MCF 10A (cell line): ENCODE data around the gene TBC1D14. TPM values are rescaled to one million over a fixed set of nuclear protein-coding genes. Genes with fewer than 3 reads are reported as not detected.

Source experiments
- BruUV-seq: library from RNA; stranded (reverse); fragments of 400-500 nt; replicated peaks from 2 replicates; lab custom pipeline; 2021; lab: Mats Ljungman, UMichigan
- CTCF ChIA-PET: fragments of 300-600 bp; sonication (Branson Sonifier 250); formaldehyde crosslinking; extraction: SDS; loops from one replicate; lab custom pipeline; 2021; ENCODE audit warnings: antibody characterized with exemption, inconsistent platforms; lab: Yijun Ruan, JAX
- POLR2A ChIA-PET: fragments of 300-600, 350-650 bp; sonication (Branson Sonifier 250); formaldehyde crosslinking; extraction: SDS; loops from one replicate; lab custom pipeline; 2020; ENCODE audit warnings: antibody characterized with exemption, inconsistent platforms; lab: Yijun Ruan, JAX
- DNase-seq: peaks from one replicate; pipeline ENCODE4 v3.0.0-alpha.2; 2018; ENCODE audit not compliant: unreplicated experiment
- H3K27ac Mint-ChIP-seq: one replicate; pipeline ENCODE4 v1.8.0; 2022; ENCODE audit warnings: mild to moderate bottlenecking, low read depth, mixed read lengths; ENCODE audit not compliant: unreplicated experiment
- H3K27me3 Mint-ChIP-seq: one replicate; pipeline ENCODE4 v1.8.0; 2022; ENCODE audit warnings: mixed read lengths; ENCODE audit not compliant: insufficient read depth, unreplicated experiment
- H3K36me3 Mint-ChIP-seq: one replicate; pipeline ENCODE4 v1.8.0; 2022; ENCODE audit warnings: mild to moderate bottlenecking, moderate library complexity, mixed read lengths; ENCODE audit not compliant: insufficient read depth, unreplicated experiment
- H3K4me1 Mint-ChIP-seq: one replicate; pipeline ENCODE4 v1.8.0; 2022; ENCODE audit warnings: mixed read lengths; ENCODE audit not compliant: insufficient read depth, unreplicated experiment
- H3K4me3 Mint-ChIP-seq: one replicate; pipeline ENCODE4 v1.8.0; 2022; ENCODE audit warnings: mild to moderate bottlenecking, moderate library complexity, mixed read lengths; ENCODE audit not compliant: unreplicated experiment
- H3K9me3 Mint-ChIP-seq: one replicate; pipeline ENCODE4 v1.8.0; 2022; ENCODE audit warnings: mixed read lengths; ENCODE audit not compliant: unreplicated experiment
- intact Hi-C: fragments of 100-400 bp; cut with micrococcal nuclease; formaldehyde crosslinking; loops from 2 replicates; pipeline ENCODE4 v1.14.1; 2022
- total RNA-seq: library from RNA; stranded (reverse); gene quantifications from 2 replicates; pipeline ENCODE4 v1.2.3, GENCODE V29; 2022
- TF ChIP-seq, protein P1 (sequence below): fragments of 200-600 bp; IDR thresholded peaks from one replicate; pipeline ENCODE4 v1.8.0; 2022; ENCODE audit warnings: antibody characterized with exemption, mild to moderate bottlenecking; ENCODE audit not compliant: unreplicated experiment

Gene TBC1D14
- total RNA-seq, 1 experiment from 2014 or later: 55.1 TPM

GRCh38 chr4:6928081-6928480, 18.5 kb downstream of the TBC1D14 start:
- no peak overlapping the region for H3K4me3 Mint-ChIP-seq
- intact Hi-C loops: no loop called here
- CTCF ChIA-PET: interaction anchor here (0.5 to 1.2 kb wide), 3 partner anchors 12 to 77 kb away, joined by 3 to 4 read pairs (median 3); no protein-coding TSS in a partner anchor

GRCh38 chr4:6929339-6929811, 19.7 kb downstream of the TBC1D14 start:
- ChIA-PET POLR2A (no interaction called here), CTCF (interaction anchor here (0.6 to 1.4 kb wide), 4 partner anchors 19 to 149 kb away, joined by 3 to 6 read pairs (median 4); no protein-coding TSS in a partner anchor)
- Mint-ChIP-seq H3K4me1 (peaks cover 5% of the 10 kb centered on the region), H3K9me3 (no peaks in the 10 kb centered on the region), H3K36me3 (peaks cover 56% of the 10 kb centered on the region), H3K4me3 (no peak overlapping the region), H3K27ac (no peak overlapping the region), H3K27me3 (no peaks in the 10 kb centered on the region)
- no peak for DNase-seq
- TF ChIP-seq, protein P1, sequence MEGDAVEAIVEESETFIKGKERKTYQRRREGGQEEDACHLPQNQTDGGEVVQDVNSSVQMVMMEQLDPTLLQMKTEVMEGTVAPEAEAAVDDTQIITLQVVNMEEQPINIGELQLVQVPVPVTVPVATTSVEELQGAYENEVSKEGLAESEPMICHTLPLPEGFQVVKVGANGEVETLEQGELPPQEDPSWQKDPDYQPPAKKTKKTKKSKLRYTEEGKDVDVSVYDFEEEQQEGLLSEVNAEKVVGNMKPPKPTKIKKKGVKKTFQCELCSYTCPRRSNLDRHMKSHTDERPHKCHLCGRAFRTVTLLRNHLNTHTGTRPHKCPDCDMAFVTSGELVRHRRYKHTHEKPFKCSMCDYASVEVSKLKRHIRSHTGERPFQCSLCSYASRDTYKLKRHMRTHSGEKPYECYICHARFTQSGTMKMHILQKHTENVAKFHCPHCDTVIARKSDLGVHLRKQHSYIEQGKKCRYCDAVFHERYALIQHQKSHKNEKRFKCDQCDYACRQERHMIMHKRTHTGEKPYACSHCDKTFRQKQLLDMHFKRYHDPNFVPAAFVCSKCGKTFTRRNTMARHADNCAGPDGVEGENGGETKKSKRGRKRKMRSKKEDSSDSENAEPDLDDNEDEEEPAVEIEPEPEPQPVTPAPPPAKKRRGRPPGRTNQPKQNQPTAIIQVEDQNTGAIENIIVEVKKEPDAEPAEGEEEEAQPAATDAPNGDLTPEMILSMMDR: no peak
- BruUV-seq: no TSS peak
- intact Hi-C loops: no loop called here

More at GRCh38 chr4:6928081-6928480, 18.5 kb downstream of the TBC1D14 start:
- Mint-ChIP-seq H3K4me1 (no peaks in the 10 kb centered on the region), H3K27ac (no peak overlapping the region), H3K27me3 (no peaks in the 10 kb centered on the region), H3K36me3 (peaks cover 62% of the 10 kb centered on the region), H3K9me3 (no peaks in the 10 kb centered on the region)
- no peak for DNase-seq
- POLR2A ChIA-PET: interaction anchor here (0.6 kb wide), 1 partner anchor 42 kb away, joined by 4 read pairs; no protein-coding TSS in a partner anchor
- TF ChIP-seq, protein P1: no peak
- BruUV-seq: no TSS peak

DNA sequence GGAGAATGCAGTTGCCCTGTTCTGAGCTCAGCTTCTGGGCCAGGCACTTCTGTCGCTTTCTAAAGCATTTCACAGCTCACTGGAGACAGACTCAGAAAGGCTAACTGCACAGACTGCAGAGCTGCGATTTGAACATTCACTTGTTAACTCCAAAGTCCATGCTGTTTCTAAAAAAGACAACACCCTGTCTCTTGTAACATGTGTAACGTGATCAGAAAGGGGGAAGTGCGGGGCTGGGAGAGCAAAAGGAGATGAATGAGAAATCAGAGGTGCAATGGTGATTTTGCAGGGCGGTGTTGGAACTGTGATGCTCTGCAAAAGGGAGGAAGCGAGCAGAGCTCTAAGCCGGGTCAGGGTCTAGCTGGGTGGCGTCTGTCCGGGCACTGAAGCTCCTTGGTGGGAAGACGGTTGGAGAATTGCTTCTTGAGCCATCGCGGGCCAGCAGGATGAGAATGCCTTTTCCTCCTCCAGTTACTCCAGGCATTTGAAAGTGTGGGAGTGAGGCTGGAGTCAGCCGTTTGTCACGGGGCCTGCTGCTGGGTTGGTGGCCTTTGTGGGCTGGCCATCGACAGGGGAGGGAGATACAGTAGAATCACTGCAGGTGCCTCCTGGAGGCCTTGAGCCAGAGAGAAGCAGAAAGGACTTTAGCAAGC, 20.3 kb downstream of the TBC1D14 start:
- TF ChIP-seq, protein P1: no peak

GRCh38 chr4:6932475-6932874, 22.8 kb downstream of the TBC1D14 start:
- no peak overlapping the region for H3K27ac Mint-ChIP-seq
- ChIA-PET CTCF (no interaction called here), POLR2A (no interaction called here)
- no peak overlapping the region for H3K4me3 Mint-ChIP-seq
- peaks cover 5% of the 10 kb centered on the region for H3K4me1 Mint-ChIP-seq
- H3K36me3 Mint-ChIP-seq: peaks cover 40% of the 10 kb centered on the region
- H3K27me3 Mint-ChIP-seq: no peaks in the 10 kb centered on the region
- TF ChIP-seq, protein P1: no peak
- H3K9me3 Mint-ChIP-seq: no peaks in the 10 kb centered on the region
- intact Hi-C loops: no loop called here
- no peak for DNase-seq
- no TSS peak for BruUV-seq

More for the DNA sequence above, 20.3 kb downstream of the TBC1D14 start:
- DNase-seq: no peak
- POLR2A ChIA-PET: no interaction called here
- Mint-ChIP-seq H3K27ac (no peak overlapping the region), H3K27me3 (no peaks in the 10 kb centered on the region), H3K9me3 (no peaks in the 10 kb centered on the region), H3K4me1 (peaks cover 5% of the 10 kb centered on the region), H3K36me3 (peaks cover 53% of the 10 kb centered on the region), H3K4me3 (no peak overlapping the region)
- CTCF ChIA-PET: interaction anchor here (0.6 to 1.4 kb wide), 3 partner anchors 19 to 57 kb away, joined by 4 to 6 read pairs (median 4); no protein-coding TSS in a partner anchor
- intact Hi-C loops: no loop called here
- no TSS peak for BruUV-seq
